Umbilical cord (tissue), 2 donors: ENCODE measurements around the gene C1orf94. TPM values are rescaled to one million over a fixed set of nuclear protein-coding genes. Genes with fewer than 3 reads are reported as not detected.

Source experiments
- DNase-seq: peaks from one replicate; pipeline ENCODE4 v3.0.0-alpha.2; 2015; ENCODE audit warnings: low spot score
- total RNA-seq: library from RNA; depleted of rRNA; stranded (reverse); fragments of >200 nt; gene quantifications from one replicate; pipeline ENCODE4 v1.2.3, GENCODE V29; 2014; ENCODE audit warnings: low replicate concordance; ENCODE audit not compliant: insufficient read depth

C1orf94 gene
- total RNA-seq, result 0.72 TPM

- no peak for DNase-seq
Measured at GRCh38 chr1:34176830-34177603, at the start of gene C1orf94. TSS of gene C1orf94 (plus strand) at chr1:34176907. CDS start at chr1:34177790, 883 bp downstream.

GRCh38 chr1:34127006-34128000, 49.4 kb upstream of the C1orf94 start:
- DNase-seq, result no peak

- DNase-seq, result no peak
Measured at GRCh38 chr1:34128186-34128889, 48.4 kb upstream of the C1orf94 start.

- no peak for DNase-seq
Measured at GRCh38 chr1:34129630-34130029, 47.1 kb upstream of the C1orf94 start.

- DNase-seq, result no peak
Measured at GRCh38 chr1:34130306-34130705, 46.4 kb upstream of the C1orf94 start.

GRCh38 chr1:34131396-34132160, 45.1 kb upstream of the C1orf94 start:
- no peak for DNase-seq

- no peak for DNase-seq
Measured at GRCh38 chr1:34132161-34132420, 44.6 kb upstream of the C1orf94 start.

- DNase-seq, result no peak
Measured at GRCh38 chr1:34137411-34137810, 39.3 kb upstream of the C1orf94 start.

GRCh38 chr1:34140011-34140676, 36.6 kb upstream of the C1orf94 start:
- no peak for DNase-seq

- DNase-seq, result no peak
Measured at GRCh38 chr1:34143975-34144374, 32.7 kb upstream of the C1orf94 start.

GRCh38 chr1:34144766-34145165, 31.9 kb upstream of the C1orf94 start:
- no peak for DNase-seq

GRCh38 chr1:34147301-34147700, 29.4 kb upstream of the C1orf94 start:
- no peak for DNase-seq

GRCh38 chr1:34149501-34149900, 27.2 kb upstream of the C1orf94 start:
- no peak for DNase-seq

- DNase-seq, result no peak
Measured at GRCh38 chr1:34153246-34153645, 23.5 kb upstream of the C1orf94 start.

GRCh38 chr1:34155860-34156259, 20.8 kb upstream of the C1orf94 start:
- DNase-seq, result no peak

GRCh38 chr1:34156739-34157138, 20.0 kb upstream of the C1orf94 start:
- DNase-seq, result no peak

GRCh38 chr1:34162852-34163766, 13.6 kb upstream of the C1orf94 start:
- peak; percentile 84 for DNase-seq

GRCh38 chr1:34163792-34164731, 12.6 kb upstream of the C1orf94 start:
- no peak for DNase-seq
